Peyer's patch (tissue), 4 donors: ENCODE results near the gene MICAL3.

Source experiments
- POLR2A ChIP-seq, 2 donors: fragments of 450-650 bp; IDR thresholded peaks; one replicate each; pipeline ENCODE4 v1.5.1; 2017; ENCODE audit warnings: antibody characterized with exemption in 2 of 2, mild to moderate bottlenecking in 2 of 2, moderate library complexity in 2 of 2
- TF ChIP-seq, protein P1 (sequence below), 6 experiments: fragments of 450-650 bp in 4 of 6; fragments of 200-600 bp in 2 of 6; sonication (generic) in 1 of 6; IDR thresholded peaks; one replicate each; pipeline ENCODE4 v1.5.1; 2017 to 2019; ENCODE audit warnings: antibody characterized with exemption in 6 of 6, mild to moderate bottlenecking in 3 of 6, moderate library complexity in 1 of 6

- TF ChIP-seq, protein P1, sequence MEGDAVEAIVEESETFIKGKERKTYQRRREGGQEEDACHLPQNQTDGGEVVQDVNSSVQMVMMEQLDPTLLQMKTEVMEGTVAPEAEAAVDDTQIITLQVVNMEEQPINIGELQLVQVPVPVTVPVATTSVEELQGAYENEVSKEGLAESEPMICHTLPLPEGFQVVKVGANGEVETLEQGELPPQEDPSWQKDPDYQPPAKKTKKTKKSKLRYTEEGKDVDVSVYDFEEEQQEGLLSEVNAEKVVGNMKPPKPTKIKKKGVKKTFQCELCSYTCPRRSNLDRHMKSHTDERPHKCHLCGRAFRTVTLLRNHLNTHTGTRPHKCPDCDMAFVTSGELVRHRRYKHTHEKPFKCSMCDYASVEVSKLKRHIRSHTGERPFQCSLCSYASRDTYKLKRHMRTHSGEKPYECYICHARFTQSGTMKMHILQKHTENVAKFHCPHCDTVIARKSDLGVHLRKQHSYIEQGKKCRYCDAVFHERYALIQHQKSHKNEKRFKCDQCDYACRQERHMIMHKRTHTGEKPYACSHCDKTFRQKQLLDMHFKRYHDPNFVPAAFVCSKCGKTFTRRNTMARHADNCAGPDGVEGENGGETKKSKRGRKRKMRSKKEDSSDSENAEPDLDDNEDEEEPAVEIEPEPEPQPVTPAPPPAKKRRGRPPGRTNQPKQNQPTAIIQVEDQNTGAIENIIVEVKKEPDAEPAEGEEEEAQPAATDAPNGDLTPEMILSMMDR (IDR thresholded peaks at IDR 0.05): no peak
- TF ChIP-seq POLR2A (IDR thresholded peaks at IDR 0.05): no peak
Measured at GRCh38 chr22:17927062-17927461, 97.3 kb downstream of the MICAL3 start.
